MM.1S (cell line): Measurements from ENCODE around the gene VSNL1.

Experiments used
- DNase-seq: peaks from one replicate; pipeline ENCODE4 v3.0.0-alpha.2; 2015
- H2AFZ ChIP-seq: fragments of 300-600 bp; sonication (generic); 2 replicates; pipeline ENCODE4 v1.6.0; 2016; ENCODE audit warnings: antibody characterized with exemption, low read length
- H3F3A ChIP-seq: fragments of 300-600 bp; sonication (generic); 2 replicates; pipeline ENCODE4 v1.6.1; 2016; ENCODE audit warnings: mild to moderate bottlenecking, antibody characterized with exemption, low read length, moderate library complexity, mixed read lengths; ENCODE audit not compliant: insufficient read depth
- H3K27ac ChIP-seq: fragments of 300-600 bp; sonication (generic); 2 replicates; pipeline ENCODE4 v1.5.1; 2016; ENCODE audit warnings: mild to moderate bottlenecking, low read length
- H3K27me3 ChIP-seq: fragments of 300-600 bp; sonication (generic); replicated peaks from 2 replicates; pipeline ENCODE4 v1.6.0; 2016; ENCODE audit warnings: low read length; ENCODE audit not compliant: insufficient read depth
- H3K36me3 ChIP-seq: fragments of 300-600 bp; sonication (generic); replicated peaks from 2 replicates; pipeline ENCODE4 v1.6.1; 2016; ENCODE audit warnings: mild to moderate bottlenecking, low read length, mixed read lengths; ENCODE audit not compliant: insufficient read depth
- H3K4me1 ChIP-seq: fragments of 300-600 bp; sonication (generic); 2 replicates; pipeline ENCODE4 v1.6.1; 2016; ENCODE audit warnings: low read length, mixed read lengths
- H3K4me2 ChIP-seq: fragments of 300-600 bp; sonication (generic); 2 replicates; pipeline ENCODE4 v1.6.0; 2016; ENCODE audit warnings: low read depth, low read length
- H3K4me3 ChIP-seq: fragments of 300-600 bp; sonication (generic); 2 replicates; pipeline ENCODE4 v1.5.1; 2016; ENCODE audit warnings: low read length, mixed read lengths
- H3K79me2 ChIP-seq: fragments of 300-600 bp; sonication (generic); 2 replicates; pipeline ENCODE4 v1.6.1; 2016; ENCODE audit warnings: mixed run types, low read length, mixed read lengths
- H3K9ac ChIP-seq: fragments of 300-600 bp; sonication (generic); 2 replicates; pipeline ENCODE4 v1.6.1; 2016; ENCODE audit warnings: low read length, mixed read lengths
- H3K9me2 ChIP-seq: fragments of 300-600 bp; sonication (generic); replicated peaks from 2 replicates; pipeline ENCODE4 v1.6.1; 2016; ENCODE audit warnings: mild to moderate bottlenecking, low read length, mixed read lengths; ENCODE audit not compliant: insufficient read depth
- H3K9me3 ChIP-seq: fragments of 300-600 bp; sonication (generic); replicated peaks from 2 replicates; pipeline ENCODE4 v1.6.1; 2016; ENCODE audit warnings: mild to moderate bottlenecking, low read length, mixed read lengths; ENCODE audit not compliant: insufficient read depth
- H4K20me1 ChIP-seq: fragments of 300-600 bp; sonication (generic); 2 replicates; pipeline ENCODE4 v1.6.1; 2016; ENCODE audit warnings: mild to moderate bottlenecking, low read length, moderate library complexity, mixed read lengths; ENCODE audit not compliant: insufficient read depth
- EZH2 ChIP-seq: fragments of 300-600 bp; sonication (generic); optimal IDR thresholded peaks from 2 replicates; pipeline ENCODE3; 2017; ENCODE audit warnings: low read depth, mild to moderate bottlenecking, antibody characterized with exemption, low read length, mixed read lengths
- EZH2phosphoT487 ChIP-seq: fragments of 300-600 bp; sonication (generic); IDR thresholded peaks from 2 replicates; pipeline ENCODE4 v1.6.1; 2018; ENCODE audit warnings: antibody characterized with exemption, low read length
- TF ChIP-seq, protein P1 (sequence below): fragments of 300-600 bp; sonication (generic); IDR thresholded peaks from 2 replicates; pipeline ENCODE4 v1.5.1; 2016; ENCODE audit warnings: antibody characterized with exemption, low read length, mixed read lengths

The VSNL1 gene

DNA sequence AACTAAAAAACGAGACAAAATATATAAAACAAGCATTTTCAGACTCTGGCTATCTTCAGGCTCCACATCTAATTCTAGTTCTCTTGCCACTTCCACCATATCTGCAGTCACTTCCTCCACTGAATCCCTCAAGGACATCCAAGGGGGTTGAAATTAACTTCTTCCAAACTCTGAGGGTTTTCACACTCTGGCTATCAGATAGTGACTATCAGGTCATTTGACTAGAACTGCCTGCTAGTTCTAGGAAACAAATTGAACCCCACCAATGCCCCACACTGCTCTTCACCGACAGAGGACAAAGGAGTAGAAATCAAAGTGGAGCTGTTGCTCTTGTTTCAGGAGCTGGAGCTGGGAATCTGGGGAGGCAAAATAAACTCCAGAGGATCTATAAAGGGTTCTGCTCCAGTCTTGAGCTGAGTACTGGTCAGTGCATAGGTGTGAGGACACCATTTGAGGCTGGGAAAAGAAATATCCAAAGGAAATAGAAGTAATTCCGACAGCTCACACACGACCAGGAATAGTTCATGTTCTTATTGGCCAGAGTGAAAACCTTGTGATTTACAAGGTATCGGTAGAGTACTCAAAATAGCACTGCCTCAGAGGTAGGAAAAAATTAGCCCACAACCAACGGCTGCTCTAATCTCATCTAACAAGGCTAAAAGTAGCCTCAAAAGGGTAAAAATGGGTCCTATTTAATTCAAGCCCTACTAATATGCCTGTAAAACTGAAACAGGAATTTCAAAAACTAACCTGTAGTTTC lies 141.8 kb downstream of the VSNL1 start:
- Histone ChIP-seq H3K9me2 (no peaks in the 10 kb centered on the region), H3K4me2 (peak overlapping the region; percentile 22; the same call in 1 of the 2 replicates), H3K4me3 (no peak overlapping the region), H4K20me1 (no peaks in the 10 kb centered on the region), H3K27me3 (no peaks in the 10 kb centered on the region), H3K36me3 (no peaks in the 10 kb centered on the region), H3K27ac (peak overlapping the region; percentile 32; the same call in 1 of the 2 replicates), H3K9me3 (no peaks in the 10 kb centered on the region), H3K9ac (no peak overlapping the region), H2AFZ (no peak overlapping the region), H3K79me2 (no peaks in the 10 kb centered on the region), H3F3A (no peaks in the 10 kb centered on the region), H3K4me1 (peaks cover 9% of the 10 kb centered on the region; the same call in 1 of the 2 replicates)
- TF ChIP-seq, protein P1, sequence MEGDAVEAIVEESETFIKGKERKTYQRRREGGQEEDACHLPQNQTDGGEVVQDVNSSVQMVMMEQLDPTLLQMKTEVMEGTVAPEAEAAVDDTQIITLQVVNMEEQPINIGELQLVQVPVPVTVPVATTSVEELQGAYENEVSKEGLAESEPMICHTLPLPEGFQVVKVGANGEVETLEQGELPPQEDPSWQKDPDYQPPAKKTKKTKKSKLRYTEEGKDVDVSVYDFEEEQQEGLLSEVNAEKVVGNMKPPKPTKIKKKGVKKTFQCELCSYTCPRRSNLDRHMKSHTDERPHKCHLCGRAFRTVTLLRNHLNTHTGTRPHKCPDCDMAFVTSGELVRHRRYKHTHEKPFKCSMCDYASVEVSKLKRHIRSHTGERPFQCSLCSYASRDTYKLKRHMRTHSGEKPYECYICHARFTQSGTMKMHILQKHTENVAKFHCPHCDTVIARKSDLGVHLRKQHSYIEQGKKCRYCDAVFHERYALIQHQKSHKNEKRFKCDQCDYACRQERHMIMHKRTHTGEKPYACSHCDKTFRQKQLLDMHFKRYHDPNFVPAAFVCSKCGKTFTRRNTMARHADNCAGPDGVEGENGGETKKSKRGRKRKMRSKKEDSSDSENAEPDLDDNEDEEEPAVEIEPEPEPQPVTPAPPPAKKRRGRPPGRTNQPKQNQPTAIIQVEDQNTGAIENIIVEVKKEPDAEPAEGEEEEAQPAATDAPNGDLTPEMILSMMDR = no peak
- DNase-seq = no peak

DNA sequence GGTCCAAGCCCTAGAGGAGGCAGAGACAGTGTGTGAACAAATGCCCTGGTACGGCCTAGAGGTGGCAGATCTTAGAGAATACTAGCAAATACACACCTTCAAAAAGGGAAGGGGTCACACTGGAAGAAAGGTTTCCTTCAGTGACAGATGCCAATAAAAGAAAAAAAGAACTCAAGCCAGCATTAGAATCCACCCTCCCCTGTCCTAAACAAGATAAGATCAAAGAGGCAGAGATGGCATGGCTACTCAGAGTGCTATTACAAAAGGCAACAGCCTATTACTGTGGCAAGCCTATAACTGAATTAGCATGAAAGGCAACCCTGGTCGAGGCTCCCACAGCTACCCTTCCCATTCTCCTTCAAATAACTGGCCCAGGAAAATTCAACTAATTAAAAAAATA lies 143.5 kb downstream of the VSNL1 start:
- no peak for DNase-seq
- Histone ChIP-seq H3F3A (no peaks in the 10 kb centered on the region), H3K27ac (no peak overlapping the region), H3K4me3 (no peak overlapping the region), H3K9ac (no peak overlapping the region), H3K9me3 (no peaks in the 10 kb centered on the region), H3K9me2 (no peaks in the 10 kb centered on the region), H2AFZ (no peak overlapping the region), H4K20me1 (no peaks in the 10 kb centered on the region), H3K79me2 (no peaks in the 10 kb centered on the region), H3K36me3 (peaks cover 4% of the 10 kb centered on the region; the same call in 1 of the 2 replicates), H3K4me1 (peaks cover 9% of the 10 kb centered on the region; the same call in 1 of the 2 replicates), H3K4me2 (no peak overlapping the region), H3K27me3 (no peaks in the 10 kb centered on the region)
- TF ChIP-seq, protein P1 = no peak
- TF ChIP-seq EZH2 (no peak), EZH2phosphoT487 (no peak)

DNA sequence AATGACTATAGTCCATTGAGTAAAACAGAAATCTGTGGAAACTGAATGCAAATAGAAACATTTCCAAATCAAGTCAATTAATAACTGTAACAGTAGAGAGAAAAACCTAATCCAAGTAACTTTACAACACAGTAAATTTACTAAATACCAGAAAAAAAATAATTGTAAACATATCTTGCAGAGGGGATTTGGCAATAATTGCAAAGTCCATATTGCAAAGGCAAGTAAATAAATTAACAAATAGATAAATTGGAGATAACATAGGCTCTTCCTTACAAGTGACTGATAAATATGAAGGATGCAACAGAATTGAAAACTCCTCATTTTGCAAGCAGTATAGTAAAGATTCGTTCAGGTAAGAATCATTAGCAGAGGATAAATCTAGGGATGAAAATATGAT lies 148.1 kb downstream of the VSNL1 start:
- no peak overlapping the region for H2AFZ ChIP-seq
- H3K4me2 ChIP-seq = no peak overlapping the region
- no peaks in the 10 kb centered on the region for H4K20me1 ChIP-seq
- no peaks in the 10 kb centered on the region for H3K9me3 ChIP-seq
- no peaks in the 10 kb centered on the region for H3F3A ChIP-seq
- H3K27me3 ChIP-seq = no peaks in the 10 kb centered on the region
- no peak overlapping the region for H3K4me3 ChIP-seq
- no peaks in the 10 kb centered on the region for H3K4me1 ChIP-seq
- no peaks in the 10 kb centered on the region for H3K79me2 ChIP-seq
- H3K9me2 ChIP-seq = no peaks in the 10 kb centered on the region
- H3K36me3 ChIP-seq = peaks cover 4% of the 10 kb centered on the region; the same call in 1 of the 2 replicates
- no peak overlapping the region for H3K9ac ChIP-seq
- no peak for DNase-seq
- TF ChIP-seq, protein P1 = no peak
- TF ChIP-seq EZH2 (no peak), EZH2phosphoT487 (no peak)
- H3K27ac ChIP-seq = no peak overlapping the region
